COLO668 (cell line): Measurements from ENCODE around the gene ADAMTSL2.

Source experiments
- DNase-seq: peaks from one replicate; lab custom pipeline; 2025; ENCODE audit not compliant: unreplicated experiment; lab: John Stamatoyannopoulos, UW

The ADAMTSL2 gene

DNA sequence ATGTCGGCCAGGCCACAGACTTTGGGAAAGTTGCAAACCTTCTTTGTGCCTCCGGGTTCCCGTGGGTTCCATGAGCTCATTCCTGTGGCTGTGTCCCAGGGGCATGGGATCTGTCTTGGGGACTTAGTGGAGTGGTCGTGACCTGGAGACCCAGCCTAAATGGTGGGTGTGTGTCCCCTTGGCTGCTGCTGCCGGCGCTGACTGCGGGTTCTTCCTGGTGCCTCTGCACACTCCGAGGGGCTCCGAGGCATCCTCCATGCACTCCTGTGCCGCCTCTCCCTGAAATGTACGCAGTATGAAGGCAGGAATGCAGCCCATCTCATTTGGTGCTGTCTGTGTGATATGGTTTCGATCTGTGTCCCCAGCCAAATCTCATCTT is 34.6 kb upstream of the ADAMTSL2 start:
- no peak for DNase-seq

DNA sequence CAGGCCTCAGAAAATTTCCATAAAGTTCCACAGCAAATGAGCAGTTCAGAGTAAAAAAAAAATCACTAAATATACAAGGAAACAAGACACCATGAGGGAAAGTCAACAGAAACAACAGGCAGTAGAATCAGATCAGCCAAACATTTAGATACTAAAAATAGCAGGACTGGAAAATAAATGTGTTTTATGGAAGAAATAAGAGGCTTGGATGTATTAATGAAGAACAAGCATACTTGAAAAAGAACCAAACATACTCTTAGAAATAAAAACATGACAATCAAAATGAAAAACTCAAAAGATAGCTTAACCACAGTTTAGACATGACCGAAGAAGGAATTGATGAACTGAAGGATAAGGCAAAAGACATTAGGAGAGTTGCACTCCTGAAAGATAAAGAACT is 32.4 kb upstream of the ADAMTSL2 start:
- no peak for DNase-seq

DNA sequence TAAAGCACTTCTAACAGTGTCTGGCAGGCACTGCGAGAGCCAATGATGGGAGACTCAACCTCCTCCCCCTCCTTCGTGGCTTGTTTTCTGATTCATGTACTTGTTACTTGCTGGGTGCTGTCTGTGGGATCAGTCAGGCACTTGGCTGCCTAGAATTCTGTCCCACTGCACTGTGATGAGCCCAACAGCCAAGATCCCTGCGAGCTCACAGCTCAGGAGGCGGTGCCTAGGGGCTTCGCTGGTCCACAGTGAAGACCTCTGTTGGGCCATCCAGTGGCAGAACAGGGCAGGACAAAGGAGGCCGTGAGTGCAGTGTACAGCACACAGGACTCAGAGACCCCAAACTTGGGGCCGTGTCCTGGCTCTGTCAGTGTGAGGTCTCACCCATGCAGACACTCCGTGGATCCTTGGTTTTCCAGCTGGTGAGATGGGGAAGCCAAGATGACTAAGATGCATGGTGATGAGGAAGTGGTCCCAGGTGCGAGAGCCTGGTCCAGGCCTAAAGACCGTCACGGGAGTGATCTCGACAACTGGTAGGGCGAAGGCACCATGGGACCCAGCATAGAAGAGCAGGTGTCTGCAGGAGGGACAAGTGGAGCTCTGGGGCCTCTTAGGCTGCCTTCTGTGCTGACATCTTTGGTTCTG is 29.2 kb upstream of the ADAMTSL2 start:
- no peak for DNase-seq

DNA sequence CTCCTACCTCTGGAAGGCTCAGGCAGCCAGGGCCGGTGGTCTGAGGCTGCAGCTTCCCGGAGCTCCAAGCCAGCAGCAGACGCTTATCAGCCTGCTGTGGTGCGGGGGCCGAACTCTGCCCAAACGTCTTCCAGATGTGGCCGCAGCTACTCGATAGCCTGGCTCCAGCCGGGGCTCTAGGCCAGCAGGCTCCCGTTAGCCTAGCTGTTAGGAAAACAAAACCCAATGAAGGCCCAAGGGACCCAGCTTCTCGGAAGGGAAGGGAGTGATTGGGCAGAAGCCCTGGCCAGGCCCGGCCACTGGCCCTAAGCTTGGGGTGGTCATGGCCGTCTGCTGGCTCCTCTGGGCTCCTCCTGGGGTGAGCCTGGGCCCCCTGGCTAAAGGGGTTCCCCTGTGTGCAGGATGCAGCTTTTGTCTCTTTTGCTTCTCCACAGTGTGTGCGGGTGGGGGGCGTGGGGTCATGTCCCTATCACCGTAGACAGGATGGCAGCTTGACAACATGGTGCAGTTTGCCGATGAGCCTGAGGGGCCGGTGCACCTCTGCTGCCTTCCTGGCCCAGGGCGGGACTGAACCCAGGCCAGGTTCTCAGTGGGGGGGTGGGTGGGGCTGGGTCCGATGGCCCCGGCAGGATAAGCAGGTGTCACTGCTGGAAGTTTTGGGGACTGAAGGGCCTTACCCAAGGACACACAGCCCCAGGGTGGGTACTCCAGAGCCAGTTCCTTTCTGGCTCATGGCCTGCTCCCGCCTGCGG is 28.4 kb upstream of the ADAMTSL2 start:
- no peak for DNase-seq

DNA sequence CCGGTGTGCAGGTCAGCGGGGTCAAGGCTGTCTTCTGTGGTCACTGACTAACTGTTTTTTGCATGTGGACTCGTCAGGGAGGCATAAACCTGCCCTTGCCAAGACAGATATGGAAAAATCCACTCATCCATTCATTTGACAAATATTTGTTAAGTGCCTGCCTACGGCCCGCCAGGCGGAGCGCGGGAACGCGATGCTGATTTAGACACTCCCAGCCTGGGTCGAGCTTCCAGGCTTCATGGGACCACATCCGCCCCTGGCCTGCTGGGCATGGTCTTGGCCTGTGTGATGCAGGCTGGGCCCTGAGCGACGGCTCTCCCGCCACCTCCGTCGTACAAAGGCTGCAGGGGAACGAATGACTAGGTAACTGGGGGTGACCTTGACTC is 27.9 kb upstream of the ADAMTSL2 start:
- DNase-seq, result peak; percentile 79

DNA sequence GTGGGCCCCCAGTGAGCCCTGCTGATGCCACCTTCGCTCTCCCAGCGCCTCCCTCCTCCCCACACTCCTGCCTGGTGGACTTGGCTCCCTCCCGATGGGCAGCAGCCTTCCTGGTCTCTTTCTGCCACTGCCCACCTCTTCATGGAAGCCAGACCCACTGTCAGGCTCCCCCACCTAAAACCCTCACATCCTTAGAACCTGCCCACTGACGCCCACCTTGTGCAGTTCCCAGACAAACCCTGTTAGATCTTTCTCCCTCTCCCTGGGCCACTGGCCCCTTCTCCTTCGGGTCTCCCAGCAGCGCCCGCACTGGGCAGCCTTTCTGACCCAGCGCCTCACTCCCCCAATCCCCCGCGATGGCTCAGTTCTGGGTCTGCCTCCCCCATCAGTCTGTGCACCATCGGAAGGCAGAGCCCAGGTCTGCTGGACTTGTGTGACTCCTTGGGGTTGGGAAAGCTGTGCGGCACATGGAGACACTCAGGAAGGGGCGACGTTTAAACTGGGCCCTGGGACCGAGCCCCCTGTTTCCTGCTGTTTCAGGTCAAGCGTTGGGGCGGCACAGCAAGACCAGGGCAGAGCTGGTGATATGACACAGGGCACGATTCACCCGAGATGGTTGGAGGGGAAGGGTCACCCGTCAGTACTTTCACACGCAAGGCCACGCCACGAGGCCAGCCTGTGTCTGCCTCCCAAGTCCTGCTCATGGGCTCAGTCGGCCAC is 27.1 kb upstream of the ADAMTSL2 start:
- no peak for DNase-seq

DNA sequence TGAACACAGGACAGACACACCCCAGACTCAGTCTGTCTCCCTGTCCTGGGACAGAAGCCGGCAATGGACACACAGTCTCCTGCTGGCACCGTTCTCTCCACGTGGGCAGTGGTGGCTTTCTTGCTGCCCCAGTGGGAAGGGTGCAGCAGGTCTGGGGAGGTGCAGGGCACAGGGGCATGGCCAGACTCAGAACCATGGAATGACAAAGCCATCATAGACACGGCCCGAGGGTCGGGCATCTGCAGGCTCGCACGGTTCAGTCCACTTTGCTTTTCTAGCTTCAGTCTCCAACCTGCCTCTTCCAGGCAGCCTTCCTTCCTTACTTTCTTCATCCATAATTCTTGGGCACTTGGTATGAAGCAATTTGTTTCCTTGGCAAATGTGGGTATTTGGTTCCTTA is 26.5 kb upstream of the ADAMTSL2 start:
- DNase-seq, result no peak

DNA sequence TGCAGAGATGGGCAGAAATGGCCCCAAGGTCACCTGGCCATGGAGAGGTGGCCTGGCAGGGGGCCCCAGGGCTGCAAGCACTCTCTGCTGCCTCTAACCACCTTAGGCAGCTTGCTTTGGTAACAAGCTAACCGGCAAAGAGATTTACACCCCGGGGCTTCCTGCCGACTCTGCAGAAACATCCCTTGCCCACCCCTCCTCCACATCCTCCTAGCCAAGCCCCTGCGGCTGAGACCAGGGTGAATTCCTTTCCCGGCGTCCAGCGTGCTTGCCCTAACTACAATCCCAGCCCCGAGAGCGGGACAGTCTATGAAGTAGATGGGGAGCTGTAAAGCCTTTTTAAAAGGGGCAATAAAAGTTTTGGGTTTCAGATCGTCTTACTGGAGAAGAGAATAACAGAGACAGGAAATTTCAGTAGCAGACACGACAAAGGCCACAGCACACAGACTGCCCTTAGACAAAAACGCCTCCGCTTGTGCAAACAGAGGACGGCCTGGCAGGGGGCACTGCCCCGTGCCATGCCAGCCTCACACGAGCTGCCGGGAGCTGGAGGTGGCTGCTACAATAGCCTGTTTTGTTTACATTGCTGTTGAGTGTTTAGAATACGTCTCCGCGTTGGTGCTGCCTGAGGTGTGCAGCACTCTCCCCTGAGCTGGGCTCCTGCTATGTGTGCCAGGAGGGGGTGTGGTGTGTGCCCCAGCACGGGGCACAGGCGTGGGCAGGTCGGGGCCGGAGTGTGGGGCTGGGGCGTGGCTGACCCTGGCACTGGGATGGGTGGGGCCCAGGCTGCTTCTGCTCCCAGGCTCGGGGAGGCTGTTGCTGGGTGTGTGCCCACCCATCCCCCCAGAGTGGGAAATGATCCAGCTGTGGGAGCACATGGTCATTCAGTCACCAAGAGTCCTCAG is 25.1 kb upstream of the ADAMTSL2 start:
- DNase-seq, result peak; percentile 91

DNA sequence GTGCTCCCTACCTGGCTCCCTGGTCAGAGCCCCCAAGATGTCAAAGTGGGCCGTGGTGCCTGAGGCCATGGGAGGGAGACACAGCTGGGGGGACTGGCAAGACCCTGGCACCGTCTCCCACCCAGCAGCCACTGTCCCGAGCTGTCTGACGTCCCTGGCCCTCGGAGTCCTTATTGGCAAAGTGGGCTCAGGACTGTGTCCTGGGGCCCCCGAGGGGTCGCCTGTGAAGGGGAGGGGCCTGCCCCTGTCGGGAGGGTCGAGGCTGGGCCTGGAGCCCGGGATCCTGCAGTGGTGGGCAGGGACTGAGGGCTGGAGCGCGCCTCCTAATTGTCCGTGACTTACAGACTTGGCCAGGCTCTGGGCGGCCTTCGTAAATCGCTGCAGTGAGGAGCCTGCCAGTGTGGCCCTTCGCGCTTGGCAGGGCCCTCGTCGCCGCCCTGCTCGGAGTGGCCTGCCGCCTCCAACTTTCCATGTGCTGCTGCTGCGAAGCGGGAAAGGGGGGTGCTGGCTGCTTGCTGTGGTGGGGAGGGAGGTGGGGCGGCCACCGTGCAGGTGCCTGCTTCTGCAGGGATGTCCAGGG is 23.5 kb upstream of the ADAMTSL2 start:
- DNase-seq, result no peak

DNA sequence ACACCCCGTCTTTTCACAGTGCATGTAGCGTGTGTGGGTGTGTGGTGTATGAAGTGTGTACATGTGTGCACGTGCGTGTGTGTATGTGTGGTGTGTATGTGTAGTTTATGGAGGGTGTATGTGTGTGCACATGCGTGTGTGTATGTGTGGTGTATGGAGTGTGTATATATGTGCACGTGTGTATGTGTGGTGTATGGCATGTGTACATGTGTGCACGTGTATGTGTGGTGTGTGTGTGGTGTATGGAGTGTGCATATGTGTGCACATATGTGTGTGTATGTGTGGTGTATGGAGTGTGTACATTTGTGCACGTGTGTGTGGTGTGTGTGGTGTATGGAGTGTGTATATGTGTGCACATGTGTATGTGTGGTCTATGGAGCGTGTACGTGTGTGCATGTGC is 22.9 kb upstream of the ADAMTSL2 start:
- no peak for DNase-seq

DNA sequence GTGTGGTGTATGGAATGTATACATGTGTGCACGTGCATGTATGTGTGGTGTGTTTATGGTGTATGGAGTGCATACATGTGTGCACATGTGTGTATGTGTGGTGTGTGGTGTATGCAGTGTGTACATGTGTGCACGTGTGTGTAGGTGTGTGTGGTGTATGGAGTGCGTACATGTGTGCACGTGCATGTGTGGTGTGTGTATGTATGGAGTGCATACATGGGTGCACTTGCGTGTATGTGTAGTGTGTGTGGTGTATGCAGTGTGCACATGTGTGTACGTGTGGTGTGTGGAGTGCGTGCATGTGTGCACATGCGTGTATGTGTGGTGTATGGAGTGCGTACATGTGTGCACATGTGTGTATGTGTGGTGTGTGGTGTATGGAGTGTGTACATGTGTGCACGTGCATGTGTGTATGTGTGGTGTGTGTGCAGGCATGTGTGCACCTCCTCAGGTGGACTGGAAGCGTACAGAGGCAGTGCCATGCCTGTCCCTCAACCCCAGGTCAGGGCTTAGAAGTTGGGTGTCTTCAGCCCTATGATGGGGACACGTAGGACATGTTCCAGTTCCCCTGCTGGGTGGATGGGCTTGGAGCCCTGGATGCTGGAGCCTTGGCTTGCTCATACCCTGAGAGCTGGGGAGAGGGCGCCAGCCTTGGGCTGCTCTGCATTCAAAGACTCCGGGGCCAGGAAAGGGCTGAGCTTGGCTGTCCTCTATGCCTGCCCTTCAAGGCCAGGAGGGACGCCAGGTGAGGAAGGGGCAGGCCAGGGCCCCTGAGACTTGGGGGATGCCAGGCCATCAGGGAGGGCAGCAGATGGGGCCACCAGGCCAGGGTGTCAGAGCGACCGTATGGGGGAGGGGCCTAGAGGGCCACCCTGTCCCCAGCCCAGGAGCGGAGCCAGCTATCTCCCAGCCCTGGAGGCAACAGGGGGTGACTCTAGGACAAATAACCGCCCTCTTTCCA is 22.0 kb upstream of the ADAMTSL2 start:
- peak; percentile 56 for DNase-seq

DNA sequence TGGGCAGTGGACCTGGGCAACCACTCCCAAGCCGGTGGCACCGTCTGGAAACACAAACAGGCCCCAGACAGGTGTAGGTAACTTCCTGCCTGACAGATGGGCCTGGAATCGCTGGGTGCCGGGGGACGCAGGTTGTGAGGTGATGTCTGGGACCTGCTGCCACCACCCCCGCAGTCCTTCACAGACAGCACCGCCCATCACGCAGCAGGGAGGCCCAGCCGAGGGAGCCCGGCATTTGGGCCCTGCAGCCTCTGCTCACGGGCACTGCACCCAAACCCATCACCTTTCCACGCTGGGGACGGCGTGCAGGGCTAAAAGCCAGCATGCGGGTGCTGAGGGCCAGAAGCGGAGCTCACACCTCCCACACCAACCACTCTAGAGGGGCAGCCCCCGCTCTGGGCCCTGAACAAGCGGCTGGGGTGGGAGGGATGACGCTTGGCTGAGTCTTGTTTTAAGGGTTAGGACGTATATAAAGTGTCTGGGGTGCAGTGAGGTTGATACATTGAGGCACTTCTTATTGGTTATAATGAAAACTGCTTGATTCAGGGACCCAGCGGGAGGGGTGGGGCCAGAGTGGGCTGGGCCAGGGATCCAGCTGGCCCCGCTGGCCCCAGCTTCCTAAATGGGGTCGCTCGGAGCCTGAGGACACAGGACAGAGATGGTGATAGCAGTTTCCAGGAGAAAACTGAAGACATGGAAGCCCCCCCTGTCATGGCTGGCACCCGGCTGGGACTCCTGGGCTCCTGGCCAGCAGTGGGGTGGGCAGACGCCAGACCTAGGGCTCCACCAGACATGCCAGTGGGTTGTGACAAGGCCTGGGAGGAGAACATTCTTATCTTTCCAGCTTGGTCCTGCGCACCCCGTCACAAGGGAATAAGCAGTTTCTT is 21.0 kb upstream of the ADAMTSL2 start:
- peak; percentile 84 for DNase-seq

DNA sequence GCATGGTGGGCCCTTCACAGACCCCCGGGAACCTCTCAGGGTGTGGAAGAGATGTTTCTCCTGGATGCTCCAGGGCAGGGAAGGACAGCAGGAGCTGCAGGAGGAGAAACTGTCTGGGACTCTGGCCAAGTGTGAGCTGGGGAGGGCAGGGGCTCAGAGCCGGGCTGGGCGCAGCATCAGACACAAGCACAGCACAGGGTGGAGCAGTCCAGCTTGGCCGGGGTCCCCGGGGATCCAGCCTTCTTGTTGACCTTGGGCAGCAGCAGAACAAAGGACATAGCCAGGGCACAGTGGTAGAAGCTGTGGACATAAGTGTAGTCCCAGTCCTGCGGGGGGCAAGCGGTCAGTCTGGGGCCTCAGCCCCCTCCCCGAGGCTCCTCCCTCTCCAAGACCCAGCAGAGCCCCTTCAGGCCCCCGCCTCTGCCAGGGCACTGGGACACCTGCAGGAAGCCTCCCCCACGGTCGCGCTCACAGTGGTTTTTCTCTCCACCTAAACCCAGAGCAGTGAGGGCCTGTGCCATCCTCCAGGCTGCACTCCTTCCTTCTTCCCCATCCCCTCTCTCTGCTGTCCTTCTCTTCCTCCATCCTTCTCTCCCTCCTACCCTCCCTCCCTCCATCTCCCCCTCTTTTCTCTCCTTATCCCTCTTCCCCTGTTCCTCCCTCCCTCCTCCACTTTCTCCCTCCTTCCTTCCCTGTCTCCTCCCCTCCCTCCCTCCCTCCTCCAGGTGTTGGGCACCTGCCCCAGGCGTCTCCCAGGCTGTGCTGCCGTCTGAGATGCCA is 19.9 kb upstream of the ADAMTSL2 start:
- peak; percentile 27 for DNase-seq

DNA sequence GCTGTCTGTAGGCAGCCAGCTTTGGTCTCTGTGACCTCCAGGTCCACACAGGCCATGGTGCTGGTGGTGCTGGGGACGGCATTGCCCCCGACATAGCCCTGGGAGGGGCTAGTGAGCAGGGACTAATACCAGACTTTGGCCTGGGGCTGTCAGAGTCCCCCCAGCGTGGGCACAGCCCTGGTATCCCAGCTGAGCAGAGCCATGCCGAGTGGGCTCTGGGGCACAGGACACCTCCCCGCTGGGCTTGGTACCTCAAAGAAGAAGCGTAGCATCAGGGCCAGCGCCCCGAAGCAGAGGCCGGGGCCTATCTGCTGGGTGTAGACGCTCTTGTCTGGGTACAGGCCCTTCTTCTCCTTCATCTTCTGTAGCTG is 19.3 kb upstream of the ADAMTSL2 start:
- DNase-seq, result no peak

DNA sequence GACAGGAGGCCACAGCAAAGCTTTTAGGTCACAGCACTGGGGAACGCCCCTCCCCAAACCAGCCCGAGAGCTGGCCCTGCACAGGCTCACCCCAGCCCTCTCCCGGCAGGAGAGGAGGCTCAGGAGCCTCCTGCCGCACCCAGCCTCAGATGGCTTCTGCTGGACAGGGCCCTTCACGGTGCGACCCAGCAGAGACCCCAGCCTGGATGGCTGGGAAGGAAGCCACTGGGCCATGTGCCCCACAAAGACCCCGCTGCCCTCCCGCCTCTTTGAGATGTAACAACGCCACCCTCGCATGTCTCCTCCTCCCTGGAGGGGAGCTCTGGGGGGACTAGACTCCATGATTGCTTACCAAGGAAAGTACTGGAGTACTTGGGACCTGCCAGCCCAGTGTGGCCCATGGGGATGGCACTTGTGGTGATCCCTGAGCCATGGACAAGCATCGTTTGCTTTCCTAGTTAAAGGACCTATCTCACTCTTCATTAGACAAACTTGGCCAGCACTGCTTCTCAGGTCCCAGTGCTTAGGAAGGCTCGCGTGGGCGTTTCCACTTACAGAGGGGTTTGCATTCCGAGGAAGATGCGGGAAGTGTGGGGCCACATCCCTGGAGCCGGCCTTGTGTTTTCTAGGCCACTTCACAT is 18.8 kb upstream of the ADAMTSL2 start:
- no peak for DNase-seq

DNA sequence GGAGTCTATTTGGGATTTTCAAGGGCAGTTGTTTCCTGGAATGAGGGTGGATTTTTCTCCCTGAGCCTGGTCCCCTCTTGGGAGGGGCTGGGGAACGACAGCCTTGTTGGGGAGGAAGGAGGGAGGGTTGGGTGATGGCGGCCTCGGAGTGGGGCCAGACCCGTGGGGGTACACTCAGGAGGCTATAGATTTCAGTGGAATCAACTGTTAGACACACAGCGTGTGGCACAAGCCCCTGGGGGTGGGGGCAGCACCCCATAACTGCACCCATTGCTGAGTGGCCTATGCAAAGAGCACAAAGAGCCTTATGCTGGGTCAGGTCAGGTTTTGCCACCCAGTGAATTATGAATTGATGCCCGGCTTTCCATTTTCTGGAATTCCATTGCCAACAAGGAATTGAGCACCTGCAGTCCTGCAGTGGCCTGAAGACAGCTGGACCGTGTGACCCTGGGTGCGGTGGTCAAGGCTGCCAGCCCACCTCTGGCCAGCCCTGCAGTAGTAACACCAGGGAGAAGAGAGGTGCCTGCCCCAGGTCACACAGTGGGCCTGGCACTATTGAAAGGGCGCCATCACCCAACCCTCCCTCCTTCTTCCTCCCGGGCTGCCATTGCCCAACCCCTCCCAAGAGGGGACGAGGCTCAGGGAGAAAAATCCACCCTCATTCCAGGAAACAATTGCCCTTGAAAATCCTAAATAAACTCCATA is 18.1 kb upstream of the ADAMTSL2 start:
- no peak for DNase-seq

DNA sequence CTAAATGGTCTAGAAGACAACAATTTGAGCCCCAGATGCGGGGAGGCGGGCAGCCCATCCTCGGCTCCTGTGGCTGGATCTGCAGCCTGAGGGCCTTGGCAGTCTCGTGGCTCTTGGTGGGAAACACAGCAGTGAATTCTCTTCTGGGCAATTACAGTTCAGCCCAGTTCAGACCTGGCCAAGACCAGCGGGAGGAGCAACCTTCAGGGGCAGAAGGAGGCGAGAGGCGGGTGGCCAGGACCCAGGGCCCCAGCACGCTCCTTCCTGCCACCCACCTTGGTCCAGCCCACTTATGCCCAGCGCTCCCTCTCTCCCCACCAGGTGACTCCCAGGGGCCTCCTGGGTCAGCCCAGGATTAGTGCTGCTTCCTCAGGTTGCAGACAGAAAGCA is 17.5 kb upstream of the ADAMTSL2 start:
- no peak for DNase-seq
